HG03135 (cell line): ENCODE data around the gene DCUN1D2.
A peak's percentile ranks its signal among the peaks of the same experiment; 100 is the strongest.
"Not testable (repeated sequence)": the region's sequence is repeated elsewhere in the genome, so short reads cannot be mapped to it uniquely, and the experiment has no call there.

Source experiments
- ATAC-seq: cut with Tn5 transposase; IDR thresholded peaks from one replicate; pipeline ENCODE4 v1.9.1; 2021; ENCODE audit warnings: mild to moderate bottlenecking, moderate library complexity; ENCODE audit not compliant: unreplicated experiment

DCUN1D2 gene

GRCh38 chr13:113490496-113491417 is at the start of gene DCUN1D2:
TSS of gene DCUN1D2 (minus strand) at chr13:113490711. CDS start at chr13:113490669, 42 bp downstream.
- ATAC-seq: peak; percentile 82

GRCh38 chr13:113539822-113540221 is 49.3 kb upstream of the DCUN1D2 start:
- no peak for ATAC-seq

- no peak for ATAC-seq
These were observed 48.7 kb upstream of the DCUN1D2 start for GRCh38 chr13:113539176-113539575.

GRCh38 chr13:113538689-113539058 is 48.2 kb upstream of the DCUN1D2 start:
- no peak for ATAC-seq

GRCh38 chr13:113537909-113538688 is 47.6 kb upstream of the DCUN1D2 start:
- no peak for ATAC-seq

GRCh38 chr13:113537205-113537604 is 46.7 kb upstream of the DCUN1D2 start:
- no peak for ATAC-seq

- ATAC-seq: no peak
These were observed 46.1 kb upstream of the DCUN1D2 start for GRCh38 chr13:113536461-113537110.

- ATAC-seq: no peak
These were observed 44.9 kb upstream of the DCUN1D2 start for GRCh38 chr13:113535381-113535781.

- no peak for ATAC-seq
These were observed 43.8 kb upstream of the DCUN1D2 start for GRCh38 chr13:113534236-113534860.

- ATAC-seq: no peak
These were observed 42.8 kb upstream of the DCUN1D2 start for GRCh38 chr13:113533161-113533840.

- no peak for ATAC-seq
These were observed 41.8 kb upstream of the DCUN1D2 start for GRCh38 chr13:113532156-113532806.

- no peak for ATAC-seq
These were observed 40.7 kb upstream of the DCUN1D2 start for GRCh38 chr13:113531041-113531873.

GRCh38 chr13:113528813-113529180 is 38.3 kb upstream of the DCUN1D2 start:
- no peak for ATAC-seq

GRCh38 chr13:113528101-113528812 is 37.7 kb upstream of the DCUN1D2 start:
- ATAC-seq: no peak

GRCh38 chr13:113527272-113527958 is 36.9 kb upstream of the DCUN1D2 start:
- no peak for ATAC-seq

GRCh38 chr13:113526466-113527220 is 36.1 kb upstream of the DCUN1D2 start:
- no peak for ATAC-seq

GRCh38 chr13:113522438-113522837 is 31.9 kb upstream of the DCUN1D2 start:
- ATAC-seq: not testable (repeated sequence)
